ENCODE measurements around the gene PFAS.

PFAS gene

DNA sequence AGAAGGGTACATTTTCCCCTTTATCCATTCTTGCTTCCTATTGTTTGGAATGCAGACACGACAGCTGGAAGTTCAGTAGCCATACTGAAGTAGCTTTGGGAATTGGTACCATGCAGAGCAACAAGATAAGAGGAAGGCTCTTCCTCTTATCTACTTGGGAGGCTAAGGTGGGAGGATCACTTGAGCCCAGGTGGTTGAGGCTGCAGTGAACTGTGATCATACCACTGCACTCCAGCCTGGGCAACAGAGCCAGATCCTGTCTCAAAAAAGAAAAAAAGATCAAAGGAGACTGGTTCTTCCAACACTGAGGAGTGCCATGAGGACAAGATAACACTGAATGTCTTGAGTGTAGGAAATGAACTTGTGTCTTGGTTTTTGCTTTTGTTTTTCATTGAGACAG, 23.3 kb downstream of the PFAS start:
- H3K36me3 Mint-ChIP-seq (ENCODE audit: low read depth): peaks cover 12% of the 10 kb centered on the region
- no peaks in the 10 kb centered on the region for H3K9me3 Mint-ChIP-seq
- H3K4me3 Mint-ChIP-seq: no peak overlapping the region
- H3K27me3 Mint-ChIP-seq (ENCODE audit: low read depth): no peaks in the 10 kb centered on the region
- no peaks in the 10 kb centered on the region for H3K4me1 Mint-ChIP-seq (ENCODE audit: low read depth)
- no peak for DNase-seq (ENCODE audit: low spot score)
- H3K27ac Mint-ChIP-seq: no peak overlapping the region

GRCh38 chr17:8273884-8274444, 24.9 kb downstream of the PFAS start:
- H3K4me1 Mint-ChIP-seq (ENCODE audit: low read depth): no peaks in the 10 kb centered on the region
- no peaks in the 10 kb centered on the region for H3K9me3 Mint-ChIP-seq
- no peak for DNase-seq (ENCODE audit: low spot score)
- peaks cover 8% of the 10 kb centered on the region for H3K36me3 Mint-ChIP-seq (ENCODE audit: low read depth)
- no peak overlapping the region for H3K27ac Mint-ChIP-seq
- no peak overlapping the region for H3K4me3 Mint-ChIP-seq
- H3K27me3 Mint-ChIP-seq (ENCODE audit: low read depth): no peaks in the 10 kb centered on the region

DNA sequence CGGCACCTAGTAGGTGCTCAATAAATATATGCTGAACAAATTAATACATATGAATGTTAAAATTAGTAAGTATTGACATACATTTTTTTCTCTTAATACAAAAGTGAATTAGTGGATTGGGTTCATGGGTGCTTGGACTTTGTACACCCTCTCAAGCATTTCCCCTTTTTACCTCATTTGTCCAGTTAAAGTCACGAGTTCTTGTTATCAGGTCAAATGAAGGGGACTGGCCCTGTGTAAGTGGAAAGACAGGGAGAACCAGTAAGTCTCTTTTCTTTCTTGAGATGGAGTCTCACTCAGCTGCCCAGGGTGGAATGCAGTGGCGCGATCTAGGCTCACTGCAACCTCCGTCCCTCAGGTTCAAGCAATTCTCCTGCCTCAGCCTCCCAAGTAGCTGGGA, 25.7 kb downstream of the PFAS start:
- no peaks in the 10 kb centered on the region for H3K9me3 Mint-ChIP-seq
- H3K4me3 Mint-ChIP-seq: no peak overlapping the region
- DNase-seq (ENCODE audit: low spot score): no peak
- H3K27ac Mint-ChIP-seq: no peak overlapping the region
- peaks cover 8% of the 10 kb centered on the region for H3K36me3 Mint-ChIP-seq (ENCODE audit: low read depth)
- H3K4me1 Mint-ChIP-seq (ENCODE audit: low read depth): no peaks in the 10 kb centered on the region
- H3K27me3 Mint-ChIP-seq (ENCODE audit: low read depth): no peaks in the 10 kb centered on the region

GRCh38 chr17:8275421-8276290, 26.6 kb downstream of the PFAS start:
- Mint-ChIP-seq H3K27me3 (ENCODE audit: low read depth) (no peaks in the 10 kb centered on the region), H3K36me3 (ENCODE audit: low read depth) (peaks cover 3% of the 10 kb centered on the region), H3K27ac (no peak overlapping the region), H3K4me1 (ENCODE audit: low read depth) (no peaks in the 10 kb centered on the region), H3K4me3 (no peak overlapping the region), H3K9me3 (no peaks in the 10 kb centered on the region)
- no peak for DNase-seq (ENCODE audit: low spot score)

GRCh38 chr17:8277317-8277716, 28.2 kb downstream of the PFAS start:
- H3K27ac Mint-ChIP-seq: no peak overlapping the region
- DNase-seq (ENCODE audit: low spot score): no peak

DNA sequence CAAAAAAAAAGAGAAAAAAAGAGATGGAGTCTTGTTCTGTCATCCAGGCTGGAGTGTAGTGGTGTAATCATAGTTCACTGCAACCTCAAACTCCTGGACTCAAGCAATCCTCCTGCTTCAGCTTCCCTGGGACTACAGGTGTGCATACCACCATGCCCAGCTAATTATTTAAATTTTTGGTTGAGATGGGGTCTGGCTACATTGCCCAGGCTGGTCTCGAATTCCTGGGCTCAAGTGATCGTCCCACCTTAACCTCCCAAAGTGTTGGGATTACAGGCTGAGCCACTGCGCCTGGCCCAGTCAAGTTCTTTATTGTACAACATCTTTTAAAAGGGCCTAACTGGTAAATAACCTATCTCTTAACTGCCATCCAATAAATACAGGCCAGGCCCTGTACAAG, 33.3 kb downstream of the PFAS start:
- no peak overlapping the region for H3K4me3 Mint-ChIP-seq
- H3K36me3 Mint-ChIP-seq (ENCODE audit: low read depth): no peaks in the 10 kb centered on the region
- no peaks in the 10 kb centered on the region for H3K9me3 Mint-ChIP-seq
- no peak for DNase-seq (ENCODE audit: low spot score)
- H3K27ac Mint-ChIP-seq: no peak overlapping the region
- no peaks in the 10 kb centered on the region for H3K27me3 Mint-ChIP-seq (ENCODE audit: low read depth)
- peaks cover 25% of the 10 kb centered on the region for H3K4me1 Mint-ChIP-seq (ENCODE audit: low read depth)

More at GRCh38 chr17:8277317-8277716, 28.2 kb downstream of the PFAS start:
- Mint-ChIP-seq H3K36me3 (ENCODE audit: low read depth) (no peaks in the 10 kb centered on the region), H3K4me3 (no peak overlapping the region), H3K27me3 (ENCODE audit: low read depth) (no peaks in the 10 kb centered on the region), H3K9me3 (no peaks in the 10 kb centered on the region), H3K4me1 (ENCODE audit: low read depth) (no peaks in the 10 kb centered on the region)

DNA sequence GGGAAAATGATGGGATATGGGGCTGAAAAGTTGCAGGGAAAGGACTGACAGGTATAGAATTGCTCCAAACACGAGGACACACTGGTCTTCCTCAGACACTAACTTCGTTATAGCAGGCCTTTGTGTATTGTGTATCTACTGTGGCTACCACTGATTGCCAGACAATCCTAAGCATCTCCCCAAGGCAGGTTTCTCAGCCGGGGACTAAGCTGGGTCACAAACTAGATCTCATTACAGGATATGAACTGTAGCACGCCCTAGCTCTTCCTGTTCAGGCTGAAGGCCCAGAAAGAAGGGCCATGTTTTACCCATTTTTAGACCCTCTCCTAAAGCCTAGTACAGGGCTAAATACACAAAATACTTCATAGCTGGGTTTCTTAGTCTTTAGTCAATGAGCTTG, 34.3 kb downstream of the PFAS start:
- H3K4me1 Mint-ChIP-seq (ENCODE audit: low read depth): peaks cover 31% of the 10 kb centered on the region
- H3K27me3 Mint-ChIP-seq (ENCODE audit: low read depth): no peaks in the 10 kb centered on the region
- H3K36me3 Mint-ChIP-seq (ENCODE audit: low read depth): no peaks in the 10 kb centered on the region
- DNase-seq (ENCODE audit: low spot score): no peak
- H3K4me3 Mint-ChIP-seq: peak overlapping the region; percentile 55
- peak overlapping the region; percentile 84 for H3K27ac Mint-ChIP-seq
- no peaks in the 10 kb centered on the region for H3K9me3 Mint-ChIP-seq

GRCh38 chr17:8284126-8284525, 35.0 kb downstream of the PFAS start:
- DNase-seq (ENCODE audit: low spot score): no peak
- H3K27ac Mint-ChIP-seq: peak overlapping the region; percentile 84
- H3K9me3 Mint-ChIP-seq: no peaks in the 10 kb centered on the region
- H3K4me3 Mint-ChIP-seq: peak overlapping the region; percentile 55
- peaks cover 2% of the 10 kb centered on the region for H3K36me3 Mint-ChIP-seq (ENCODE audit: low read depth)
- H3K4me1 Mint-ChIP-seq (ENCODE audit: low read depth): peaks cover 31% of the 10 kb centered on the region
- H3K27me3 Mint-ChIP-seq (ENCODE audit: low read depth): no peaks in the 10 kb centered on the region

- peak overlapping the region; percentile 57 for H3K27ac Mint-ChIP-seq
- DNase-seq (ENCODE audit: low spot score): no peak
- no peaks in the 10 kb centered on the region for H3K9me3 Mint-ChIP-seq
- H3K36me3 Mint-ChIP-seq (ENCODE audit: low read depth): peaks cover 14% of the 10 kb centered on the region
- H3K4me3 Mint-ChIP-seq: no peak overlapping the region
- H3K4me1 Mint-ChIP-seq (ENCODE audit: low read depth): peaks cover 40% of the 10 kb centered on the region
- no peaks in the 10 kb centered on the region for H3K27me3 Mint-ChIP-seq (ENCODE audit: low read depth)
Observed at GRCh38 chr17:8285270-8286181, 36.4 kb downstream of the PFAS start.

DNA sequence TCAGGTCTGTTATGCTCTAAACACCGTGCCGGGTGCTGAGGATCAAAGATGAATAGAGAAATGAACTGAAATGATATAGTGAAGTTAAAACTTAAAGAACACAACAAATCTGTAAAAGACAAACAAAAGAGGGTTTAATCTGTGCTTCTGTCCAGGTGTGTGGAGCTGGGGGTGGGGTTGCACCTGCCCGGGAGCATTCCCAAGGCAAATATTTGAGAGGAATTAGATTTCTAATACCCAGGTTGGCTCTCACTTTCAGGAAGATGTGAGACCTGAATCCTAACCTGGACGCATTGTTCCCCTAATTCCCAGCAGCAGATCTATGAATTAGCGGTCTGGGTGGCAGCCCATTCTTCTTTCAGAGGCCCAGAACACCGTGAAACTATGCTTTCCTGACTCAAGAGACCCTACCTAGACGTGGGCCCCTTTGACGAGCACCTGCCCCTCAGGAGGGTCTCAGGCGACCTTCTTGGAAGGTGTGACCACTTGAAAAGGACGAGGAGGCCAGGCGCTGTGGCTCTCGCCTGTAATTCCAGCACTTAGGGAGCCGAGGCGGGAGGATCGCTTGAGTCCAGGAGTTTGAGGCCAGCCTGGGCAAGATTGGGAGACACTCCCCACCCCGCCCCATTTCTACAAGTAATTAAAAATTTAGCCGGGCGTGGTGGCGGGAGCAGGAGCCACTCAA, 38.7 kb downstream of the PFAS start:
- no peak for DNase-seq (ENCODE audit: low spot score)
- Mint-ChIP-seq H3K27me3 (ENCODE audit: low read depth) (no peaks in the 10 kb centered on the region), H3K36me3 (ENCODE audit: low read depth) (peaks cover 22% of the 10 kb centered on the region), H3K27ac (peak overlapping the region; percentile 90), H3K9me3 (no peaks in the 10 kb centered on the region), H3K4me3 (peak overlapping the region; percentile 93), H3K4me1 (ENCODE audit: low read depth) (peaks cover 47% of the 10 kb centered on the region)

DNA sequence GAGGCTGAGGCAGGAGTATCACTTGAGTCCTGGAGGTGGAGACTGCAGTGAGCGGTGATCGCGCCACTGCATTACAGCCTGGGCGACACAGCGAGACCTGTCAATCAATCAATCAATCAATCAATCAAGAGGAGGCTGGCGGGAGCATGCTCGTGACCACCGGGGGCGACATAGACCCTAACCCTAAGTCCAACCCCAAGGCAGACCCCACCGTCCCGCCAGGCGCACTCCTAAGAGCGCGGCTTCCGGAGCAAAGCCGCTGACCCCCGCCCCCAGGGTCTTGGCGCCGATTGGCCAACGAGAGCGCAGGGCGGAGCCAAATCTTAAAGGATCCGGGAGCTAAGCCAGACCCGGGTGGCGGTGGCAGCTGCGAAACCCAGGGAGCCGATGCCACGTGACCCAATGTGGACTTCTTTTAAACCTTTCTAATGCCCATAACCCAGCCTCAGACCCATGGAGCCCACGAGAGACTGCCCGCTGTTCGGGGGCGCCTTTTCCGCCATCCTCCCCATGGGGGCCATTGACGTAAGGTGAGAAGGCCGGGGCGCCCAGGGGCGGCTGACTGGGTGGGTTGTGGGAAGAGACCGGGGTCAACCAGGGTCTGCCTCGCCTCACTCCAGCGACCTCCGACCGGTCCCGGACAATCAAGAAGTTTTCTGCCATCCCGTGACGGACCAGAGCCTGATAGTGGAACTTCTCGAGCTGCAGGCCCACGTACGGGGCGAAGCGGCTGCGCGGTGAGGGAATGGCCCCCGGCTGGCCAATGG, 39.4 kb downstream of the PFAS start, which contains the start of gene RANGRF:
Gene RANGRF (plus strand): TSS at position 335 of the 767 bp plus-strand sequence. CDS start 119 bp downstream, at position 454.
- Mint-ChIP-seq H3K36me3 (ENCODE audit: low read depth) (peaks cover 22% of the 10 kb centered on the region), H3K4me3 (peak within 1 kb of the TSS; percentile 93), H3K4me1 (ENCODE audit: low read depth) (peaks cover 47% of the 10 kb centered on the region), H3K9me3 (no peaks in the 10 kb centered on the region), H3K27ac (peak within 1 kb of the TSS; percentile 90), H3K27me3 (ENCODE audit: low read depth) (no peaks in the 10 kb centered on the region)
- DNase-seq (ENCODE audit: low spot score): peak; percentile 88

DNA sequence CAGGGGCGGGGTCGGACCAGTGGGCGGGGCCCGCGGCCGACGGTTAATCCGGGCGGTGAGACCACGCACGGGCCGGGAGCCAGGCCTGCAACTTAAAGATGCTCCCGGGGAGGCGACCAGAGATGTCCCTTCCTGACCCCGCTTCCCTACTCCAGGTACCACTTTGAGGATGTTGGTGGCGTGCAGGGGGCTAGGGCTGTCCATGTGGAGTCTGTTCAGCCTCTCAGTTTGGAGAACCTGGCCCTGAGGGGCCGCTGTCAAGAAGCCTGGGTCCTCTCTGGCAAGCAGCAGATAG, 40.0 kb downstream of the PFAS start:
- H3K27ac Mint-ChIP-seq: peak overlapping the region; percentile 90
- H3K9me3 Mint-ChIP-seq: no peaks in the 10 kb centered on the region
- peaks cover 43% of the 10 kb centered on the region for H3K4me1 Mint-ChIP-seq (ENCODE audit: low read depth)
- no peaks in the 10 kb centered on the region for H3K27me3 Mint-ChIP-seq (ENCODE audit: low read depth)
- H3K4me3 Mint-ChIP-seq: peak overlapping the region; percentile 93
- peaks cover 22% of the 10 kb centered on the region for H3K36me3 Mint-ChIP-seq (ENCODE audit: low read depth)
- DNase-seq (ENCODE audit: low spot score): no peak

DNA sequence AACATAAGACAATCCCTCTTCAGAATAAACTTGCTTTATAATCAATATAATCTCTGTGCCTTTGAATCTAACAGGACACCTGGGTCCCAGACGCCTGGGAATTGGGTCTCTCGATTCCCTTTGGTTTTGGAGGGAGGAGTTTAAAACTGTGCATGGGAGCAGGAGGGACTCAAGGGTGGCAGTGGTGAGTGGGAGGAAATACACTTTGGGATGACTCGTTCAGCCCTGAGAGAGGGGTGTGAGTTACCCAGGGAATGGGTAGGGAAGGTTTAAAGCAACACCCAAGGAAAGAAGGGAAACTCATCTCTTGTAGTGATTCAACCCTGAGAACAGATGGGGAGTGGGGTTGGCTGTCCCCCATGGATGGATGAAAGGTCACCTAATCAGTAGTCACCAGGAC, 41.0 kb downstream of the PFAS start:
- Mint-ChIP-seq H3K9me3 (no peaks in the 10 kb centered on the region), H3K4me1 (ENCODE audit: low read depth) (peaks cover 44% of the 10 kb centered on the region), H3K27ac (peak overlapping the region; percentile 63), H3K36me3 (ENCODE audit: low read depth) (peaks cover 22% of the 10 kb centered on the region), H3K4me3 (peak overlapping the region; percentile 93), H3K27me3 (ENCODE audit: low read depth) (no peaks in the 10 kb centered on the region)
- DNase-seq (ENCODE audit: low spot score): no peak

All from T-helper 2 cell treated with Interferon-gamma antibody and Interleukin-4, amounts not matched to agents 5 μg/mL and 100 μg/mL, for 36 hours (primary cell).